ENCODE results near the gene MYH14. TPM values are rescaled to one million over a fixed set of nuclear protein-coding genes. Genes with fewer than 3 reads are reported as not detected.

The MYH14 gene
- total and polyA plus RNA-seq, 9 of the 15 experiments (the other 6 are each of a cell fraction or from before 2014, with no cell fraction given): 0.04 to 0.86 (median 0.19) TPM; not detected in 2

GRCh38 chr19:50333737-50334617 lies 130.6 kb downstream of the MYH14 start (continued):
- TF ChIP-seq ZNF277 (CRISPR knock-in tag; IDR thresholded peaks at IDR 0.05; ENCODE audit: borderline replicate concordance) (no peak), SETDB1 (IDR thresholded peaks at IDR 0.05; ENCODE audit: low read length) (no peak), HMBOX1 (IDR thresholded peaks at IDR 0.05) (no peak), HDAC3 (IDR thresholded peaks at IDR 0.05; ENCODE audit: borderline replicate concordance, partially characterized antibody) (no peak), HDAC8 (tag; IDR thresholded peaks at IDR 0.05) (no peak), ZNF644 (tag; IDR thresholded peaks at IDR 0.05; ENCODE audit: low read depth) (no peak), CHCHD3 (CRISPR knock-in tag; IDR thresholded peaks at IDR 0.05) (0 out of 2 replicates have a peak, but pooled peaks have one; percentile 43), HOMEZ (CRISPR knock-in tag; IDR thresholded peaks at IDR 0.05) (no peak), E4F1 (CRISPR knock-in tag; IDR thresholded peaks at IDR 0.05; ENCODE audit: borderline replicate concordance) (no peak), ZNF395 (CRISPR knock-in tag; IDR thresholded peaks at IDR 0.05) (peak; percentile 90), TEAD1 (CRISPR knock-in tag; IDR thresholded peaks at IDR 0.05) (peak in 1 of 2 experiments; percentile 84; a peak in 3 of 4 replicates), THAP12 (CRISPR knock-in tag; IDR thresholded peaks at IDR 0.05) (peak; percentile 69; the same call in 1 of the 2 replicates), EHMT2 (IDR thresholded peaks at IDR 0.05) (no peak), TRIM24 (IDR thresholded peaks at IDR 0.05) (peak; percentile 33 to 64; a peak in 3 of 4 replicates)

Data from K562 (cell line).